Measurements from ENCODE around the gene CD80. TPM values are rescaled to one million over a fixed set of nuclear protein-coding genes. Genes with fewer than 3 reads are reported as not detected.
A peak's percentile ranks its signal among the peaks of the same experiment; 100 is the strongest.

The CD80 gene
- total RNA-seq, 1 donor from 2014 or later = not detected

DNA sequence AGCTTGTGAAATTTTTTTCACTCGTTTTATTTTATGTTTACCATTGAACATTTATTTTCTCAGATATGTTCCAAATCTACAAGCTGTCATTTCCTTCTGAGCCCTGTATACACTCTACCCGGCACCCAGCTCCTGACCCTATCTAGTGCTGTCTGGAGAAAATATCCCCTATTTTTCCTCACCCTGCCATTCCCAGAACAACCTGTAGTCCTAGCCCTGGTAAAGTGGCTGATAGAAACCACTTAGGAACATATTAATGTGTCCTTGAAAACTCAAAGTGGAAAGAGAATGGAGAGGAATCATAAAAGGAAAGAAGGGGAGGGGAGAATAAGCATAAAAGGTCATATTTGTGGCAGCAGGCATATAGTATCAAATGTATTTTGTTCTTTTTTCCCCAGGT lies 69.3 kb downstream of the CD80 start:
- no peak overlapping the region for H3K4me3 ChIP-seq (ENCODE audit: low read depth, low read length)
- no peak for DNase-seq (ENCODE audit: low read depth)
- TF ChIP-seq, protein P1, sequence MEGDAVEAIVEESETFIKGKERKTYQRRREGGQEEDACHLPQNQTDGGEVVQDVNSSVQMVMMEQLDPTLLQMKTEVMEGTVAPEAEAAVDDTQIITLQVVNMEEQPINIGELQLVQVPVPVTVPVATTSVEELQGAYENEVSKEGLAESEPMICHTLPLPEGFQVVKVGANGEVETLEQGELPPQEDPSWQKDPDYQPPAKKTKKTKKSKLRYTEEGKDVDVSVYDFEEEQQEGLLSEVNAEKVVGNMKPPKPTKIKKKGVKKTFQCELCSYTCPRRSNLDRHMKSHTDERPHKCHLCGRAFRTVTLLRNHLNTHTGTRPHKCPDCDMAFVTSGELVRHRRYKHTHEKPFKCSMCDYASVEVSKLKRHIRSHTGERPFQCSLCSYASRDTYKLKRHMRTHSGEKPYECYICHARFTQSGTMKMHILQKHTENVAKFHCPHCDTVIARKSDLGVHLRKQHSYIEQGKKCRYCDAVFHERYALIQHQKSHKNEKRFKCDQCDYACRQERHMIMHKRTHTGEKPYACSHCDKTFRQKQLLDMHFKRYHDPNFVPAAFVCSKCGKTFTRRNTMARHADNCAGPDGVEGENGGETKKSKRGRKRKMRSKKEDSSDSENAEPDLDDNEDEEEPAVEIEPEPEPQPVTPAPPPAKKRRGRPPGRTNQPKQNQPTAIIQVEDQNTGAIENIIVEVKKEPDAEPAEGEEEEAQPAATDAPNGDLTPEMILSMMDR (conservative IDR thresholded peaks at IDR 0.05; ENCODE audit: low read depth, low read length) = peak; percentile 12

- no peak for DNase-seq (ENCODE audit: low read depth)
- TF ChIP-seq, protein P1 (conservative IDR thresholded peaks at IDR 0.05; ENCODE audit: low read depth, low read length) = no peak
- H3K4me3 ChIP-seq (ENCODE audit: low read depth, low read length) = no peak overlapping the region
Measured at GRCh38 chr3:119485563-119485962, 73.9 kb downstream of the CD80 start.

- H3K4me3 ChIP-seq (ENCODE audit: low read depth, low read length) = no peak overlapping the region
- TF ChIP-seq, protein P1 (conservative IDR thresholded peaks at IDR 0.05; ENCODE audit: low read depth, low read length) = no peak
Measured at GRCh38 chr3:119483101-119483500, 76.3 kb downstream of the CD80 start.

GRCh38 chr3:119481079-119481478 lies 78.3 kb downstream of the CD80 start:
- H3K4me3 ChIP-seq (ENCODE audit: low read depth, low read length) = no peak overlapping the region
- no peak for DNase-seq (ENCODE audit: low read depth)
- TF ChIP-seq, protein P1 (conservative IDR thresholded peaks at IDR 0.05; ENCODE audit: low read depth, low read length) = no peak

More at GRCh38 chr3:119483101-119483500, 76.3 kb downstream of the CD80 start:
- DNase-seq (ENCODE audit: low read depth) = no peak

Other genes starting within 250 kb of the CD80 start
- 17.4 and 28.2 TPM in 2 replicates for gene TMEM39A, start 96.0 kb downstream of the CD80 start, total RNA-seq
- 7.2 and 10.8 TPM in 2 replicates for gene POGLUT1, start 90.7 kb downstream of the CD80 start, total RNA-seq
- 72.2 and 85.3 TPM in 2 replicates for gene TIMMDC1, start 61.1 kb downstream of the CD80 start, total RNA-seq
- gene ADPRH, start 19.9 kb upstream of the CD80 start, total RNA-seq = 6.0 and 7.5 TPM in 2 replicates
- 0.14 and 0.52 TPM in 2 replicates for gene PLA1A, start 38.3 kb upstream of the CD80 start, total RNA-seq
- gene POPDC2, start 101.0 kb upstream of the CD80 start, total RNA-seq = 0.06 and 0.51 TPM in 2 replicates
- 45.3 and 91.1 TPM in 2 replicates for gene COX17, start 117.8 kb upstream of the CD80 start, total RNA-seq
- 2.1 and 2.2 TPM in 2 replicates for gene CFAP91, start 143.4 kb upstream of the CD80 start, total RNA-seq
- 0.14 and 0.69 TPM in 2 replicates for gene NR1I2, start 222.5 kb upstream of the CD80 start, total RNA-seq